ENCODE measurements around the gene IFT122. TPM values are rescaled to one million over a fixed set of nuclear protein-coding genes. Genes with fewer than 3 reads are reported as not detected.

Gene IFT122
- total and polyA plus RNA-seq, 2 of the 4 experiments (the other 2 are of a cell fraction) = 16.8 to 28.0 TPM

GRCh38 chr3:129535075-129535474 is 95.1 kb downstream of the IFT122 start:
- Histone ChIP-seq H4K8ac (ENCODE audit: low read depth in 2 of 2, low read length in 2 of 2) (no peak overlapping the region), H3K14ac (replicated peaks; ENCODE audit: low read depth, low read length) (no peak overlapping the region), H2BK5ac (ENCODE audit: low read depth, low read length, poor library complexity, severe bottlenecking) (no peak overlapping the region), H4K20me1 (ENCODE audit: insufficient read depth, low read length) (no peaks in the 10 kb centered on the region), H3K9me1 (ENCODE audit: insufficient read depth, low read length) (peaks cover 4% of the 10 kb centered on the region), H2AK9ac (replicated peaks; ENCODE audit: low read depth, low read length, poor library complexity) (no peak overlapping the region), H2BK120ac (ENCODE audit: low read depth, low read length) (no peak overlapping the region), H3K79me1 (ENCODE audit: low read depth in 1 of 2, low read length in 2 of 2) (no peaks in the 10 kb centered on the region), H3K9ac (ENCODE audit: low read depth, low read length) (no peak overlapping the region), H3K27me3 (ENCODE audit: control insufficient read depth, insufficient read depth, low read length) (peaks cover 5% of the 10 kb centered on the region; the same call in 1 of the 2 replicates), H2BK15ac (ENCODE audit: low read depth, low read length) (no peak overlapping the region), H3K4ac (ENCODE audit: low read depth, low read length) (no peak overlapping the region), H2BK20ac (ENCODE audit: low read depth, low read length) (no peak overlapping the region), H2AK5ac (ENCODE audit: low read depth, low read length) (no peak overlapping the region), H4K91ac (ENCODE audit: insufficient read depth, low read depth, low read length) (no peak overlapping the region), H3K4me2 (ENCODE audit: low read depth, low read length) (no peak overlapping the region), H4K5ac (ENCODE audit: low read depth, low read length) (no peak overlapping the region), H3K4me3 (ENCODE audit: insufficient read depth, low read depth, low read length) (no peak overlapping the region), H3K4me1 (ENCODE audit: control insufficient read depth, insufficient read depth, low read length) (peaks cover 10% of the 10 kb centered on the region), H3K56ac (ENCODE audit: extremely low read depth, insufficient read depth, low read length) (no peak overlapping the region), H2AFZ (replicated peaks; ENCODE audit: low read length, poor library complexity) (no peak overlapping the region), H3K36me3 (ENCODE audit: control insufficient read depth, insufficient read depth, low read length) (no peaks in the 10 kb centered on the region), H3K18ac (ENCODE audit: low read depth, low read length) (no peak overlapping the region), H3K23ac (ENCODE audit: low read depth, low read length) (no peak overlapping the region), H3K9me3 (ENCODE audit: control insufficient read depth, insufficient read depth, low read length) (no peaks in the 10 kb centered on the region), H3K27ac (ENCODE audit: insufficient read depth, low read length) (no peak overlapping the region)
- intact Hi-C loops (cut with micrococcal nuclease) (loop anchor here (5.0 kb wide), 1 partner anchor 83 kb away; no protein-coding TSS in a partner anchor), in situ Hi-C loops (cut with MboI; ENCODE audit: low sequenced_read_pairs) (no loop called here), dilution Hi-C loops (cut with HindIII; ENCODE audit: low sequenced_read_pairs, unreplicated experiment) (no loop called here)
- 0 out of 2 replicates have a peak, but pooled peaks have one; percentile 9 for TF ChIP-seq CEBPB (IDR thresholded peaks at IDR 0.05; ENCODE audit: low read depth, low read length)
- no peak for TF ChIP-seq RCOR1 (IDR thresholded peaks at IDR 0.05; ENCODE audit: insufficient replicate concordance, low read length)
- no peak for DNase-seq
- ChIA-PET CTCF (no interaction called here), POLR2A (ENCODE audit: unreplicated experiment) (interaction anchor here (0.6 kb wide), 1 partner anchor 19 kb away, joined by 3 read pairs; no protein-coding TSS in a partner anchor)
- no TSS peak for BruUV-seq (replicated peaks)
- WGBS, 2 experiments (ENCODE audit: extremely low coverage in 2 of 2, insufficient read length in 1 of 2) = no CpG with 5 or more reads among the region's 1 CpG
- no peak for ATAC-seq (ENCODE audit: low read depth)

Data from IMR-90 (cell line).